ENCODE data around the gene TMC1.

DNA sequence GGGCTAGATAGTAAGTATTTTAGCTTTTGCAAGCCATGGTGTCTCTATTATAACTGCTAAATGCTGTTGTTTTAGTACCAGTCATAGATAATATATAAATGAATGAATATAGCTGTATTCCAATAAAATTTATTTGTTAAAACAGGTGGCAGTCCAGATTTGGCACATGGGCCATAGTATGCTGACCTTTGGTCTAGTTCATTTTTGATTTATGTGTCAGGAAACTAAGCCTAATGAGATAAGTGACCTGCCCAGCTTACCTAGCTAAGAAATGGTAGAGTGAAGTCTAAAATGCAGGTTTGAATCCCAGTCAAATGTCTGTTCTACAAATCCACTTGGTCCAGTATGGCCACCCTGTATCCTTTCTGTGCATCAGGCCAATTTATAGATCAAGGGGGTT, 292.1 kb downstream of the TMC1 start:
- TF ChIP-seq, protein P1, sequence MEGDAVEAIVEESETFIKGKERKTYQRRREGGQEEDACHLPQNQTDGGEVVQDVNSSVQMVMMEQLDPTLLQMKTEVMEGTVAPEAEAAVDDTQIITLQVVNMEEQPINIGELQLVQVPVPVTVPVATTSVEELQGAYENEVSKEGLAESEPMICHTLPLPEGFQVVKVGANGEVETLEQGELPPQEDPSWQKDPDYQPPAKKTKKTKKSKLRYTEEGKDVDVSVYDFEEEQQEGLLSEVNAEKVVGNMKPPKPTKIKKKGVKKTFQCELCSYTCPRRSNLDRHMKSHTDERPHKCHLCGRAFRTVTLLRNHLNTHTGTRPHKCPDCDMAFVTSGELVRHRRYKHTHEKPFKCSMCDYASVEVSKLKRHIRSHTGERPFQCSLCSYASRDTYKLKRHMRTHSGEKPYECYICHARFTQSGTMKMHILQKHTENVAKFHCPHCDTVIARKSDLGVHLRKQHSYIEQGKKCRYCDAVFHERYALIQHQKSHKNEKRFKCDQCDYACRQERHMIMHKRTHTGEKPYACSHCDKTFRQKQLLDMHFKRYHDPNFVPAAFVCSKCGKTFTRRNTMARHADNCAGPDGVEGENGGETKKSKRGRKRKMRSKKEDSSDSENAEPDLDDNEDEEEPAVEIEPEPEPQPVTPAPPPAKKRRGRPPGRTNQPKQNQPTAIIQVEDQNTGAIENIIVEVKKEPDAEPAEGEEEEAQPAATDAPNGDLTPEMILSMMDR (conservative IDR thresholded peaks at IDR 0.05 in 1 of 2, IDR thresholded peaks at IDR 0.05 in 1 of 2; ENCODE audit: extremely low read depth in 1 of 2, insufficient read depth in 1 of 2, low read depth in 1 of 2, low read length in 2 of 2) = no peak
- no peak for TF ChIP-seq EZH2 (IDR thresholded peaks at IDR 0.05; ENCODE audit: borderline replicate concordance, low read length)
